Neural cell (in vitro differentiated cells): Measurements from ENCODE around the gene USP15.

Experiments
- CTCF ChIP-seq: fragments of 450-650 bp; IDR thresholded peaks from 2 replicates; pipeline ENCODE4 v1.5.1; 2014; ENCODE audit warnings: antibody characterized with exemption, mild to moderate bottlenecking, moderate library complexity; ENCODE audit not compliant: poor library complexity, severe bottlenecking
- EP300 ChIP-seq: fragments of 450-650 bp; conservative IDR thresholded peaks from 2 replicates; pipeline ENCODE4 v1.6.1; 2014; ENCODE audit warnings: antibody characterized with exemption, mild to moderate bottlenecking, moderate library complexity; ENCODE audit not compliant: poor library complexity, severe bottlenecking

DNA sequence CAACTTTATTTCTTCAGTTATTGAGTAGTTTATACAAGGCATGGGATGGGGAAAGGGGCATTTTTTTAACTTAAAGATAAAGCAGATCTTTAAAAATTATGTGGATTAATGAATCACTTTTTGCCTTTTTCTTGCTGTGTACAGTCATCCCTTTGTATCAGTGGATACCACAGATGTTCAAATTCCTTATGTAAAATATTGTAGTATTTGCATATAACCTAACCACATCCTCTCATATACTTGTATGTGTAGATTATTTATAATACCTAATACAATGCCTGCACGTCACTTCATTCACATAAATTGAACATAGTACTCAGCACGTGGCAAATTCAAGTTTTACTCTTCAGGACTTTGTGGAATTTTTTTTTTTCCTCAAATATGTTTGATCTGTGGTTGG, 139.9 kb downstream of the USP15 start:
- no peak for TF ChIP-seq CTCF
- no peak for TF ChIP-seq EP300
